DND-41 (cell line): Measurements from ENCODE around the gene ODAM.
A peak's percentile ranks its signal among the peaks of the same experiment; 100 is the strongest.

Experiments used
- ATAC-seq: fragments of 200-7000 bp; cut with Tn5 transposase; 3 replicates; pipeline ENCODE4 v1.9.1; 2021; ENCODE audit warnings: low read depth; ENCODE audit not compliant: insufficient read depth
- DNase-seq: peaks from one replicate; pipeline ENCODE4 v3.0.0-alpha.2; 2020
- H2AFZ ChIP-seq: 2 replicates; pipeline ENCODE4 v1.6.0; 2012; ENCODE audit warnings: low read depth, low read length
- H3K27ac ChIP-seq: 2 replicates; pipeline ENCODE4 v1.5.1; 2012; ENCODE audit warnings: low read length, inconsistent platforms
- H3K27me3 ChIP-seq: fragments of 200-600 bp; sonication (generic); 2 replicates; pipeline ENCODE4 v1.6.0; 2012; ENCODE audit warnings: low read length, mild to moderate bottlenecking, inconsistent platforms; ENCODE audit not compliant: insufficient read depth, poor library complexity
- H3K36me3 ChIP-seq: 2 replicates; pipeline ENCODE4 v1.5.1; 2012; ENCODE audit warnings: low read length, inconsistent platforms; ENCODE audit not compliant: insufficient read depth
- H3K4me1 ChIP-seq: 2 replicates; pipeline ENCODE4 v1.5.1; 2012; ENCODE audit warnings: mild to moderate bottlenecking, low read length; ENCODE audit not compliant: insufficient read depth
- H3K4me2 ChIP-seq: 2 replicates; pipeline ENCODE4 v1.6.0; 2012; ENCODE audit warnings: mild to moderate bottlenecking, moderate library complexity, low read length, inconsistent platforms; ENCODE audit not compliant: insufficient read depth
- H3K4me3 ChIP-seq, 2 experiments: fragments of 200-600 bp in 1 of 2; shearing (Covaris generic) in 1 of 2; 2 replicates each; pipeline ENCODE4 v1.5.1; 2012 to 2016; ENCODE audit warnings: inconsistent platforms in 2 of 2, low read length in 2 of 2, mild to moderate bottlenecking in 2 of 2, low read depth in 1 of 2, moderate library complexity in 1 of 2
- H3K79me2 ChIP-seq: 2 replicates; pipeline ENCODE4 v1.6.0; 2012; ENCODE audit warnings: low read length, inconsistent platforms; ENCODE audit not compliant: insufficient read depth
- H3K9ac ChIP-seq: 2 replicates; pipeline ENCODE4 v1.6.0; 2012; ENCODE audit warnings: low read depth, mild to moderate bottlenecking, inconsistent platforms, low read length, moderate library complexity
- H3K9me3 ChIP-seq: 2 replicates; pipeline ENCODE4 v1.5.1; 2012; ENCODE audit warnings: low read length, moderate library complexity, mild to moderate bottlenecking, inconsistent platforms; ENCODE audit not compliant: insufficient read depth, severe bottlenecking
- H4K20me1 ChIP-seq: 2 replicates; pipeline ENCODE4 v1.6.0; 2012; ENCODE audit warnings: low read length; ENCODE audit not compliant: insufficient read depth
- CTCF ChIP-seq: IDR thresholded peaks from 2 replicates; pipeline ENCODE4 v1.5.1; 2012; ENCODE audit warnings: borderline replicate concordance, low read length, moderate library complexity, mild to moderate bottlenecking; ENCODE audit not compliant: poor library complexity, severe bottlenecking; ENCODE audit errors: extremely low read depth
- EZH2 ChIP-seq: IDR thresholded peaks from 3 replicates; pipeline ENCODE4 v1.6.1; 2012; ENCODE audit warnings: borderline replicate concordance, low read depth, mild to moderate bottlenecking, moderate library complexity, low read length, inconsistent platforms; ENCODE audit not compliant: severe bottlenecking

ODAM gene

GRCh38 chr4:70183168-70183939, 12.2 kb upstream of the ODAM start:
- Histone ChIP-seq H4K20me1 (no peaks in the 10 kb centered on the region), H3K9ac (no peak overlapping the region), H3K36me3 (no peaks in the 10 kb centered on the region), H3K79me2 (no peaks in the 10 kb centered on the region), H3K27me3 (no peaks in the 10 kb centered on the region), H3K27ac (no peak overlapping the region), H3K4me3 (no peak overlapping the region), H3K4me1 (no peaks in the 10 kb centered on the region), H3K9me3 (no peaks in the 10 kb centered on the region), H2AFZ (no peak overlapping the region), H3K4me2 (no peak overlapping the region)
- ATAC-seq = peak; percentile 73
- DNase-seq = peak; percentile 25
- TF ChIP-seq CTCF = peak; percentile 77
- no peak for TF ChIP-seq EZH2

- no peak overlapping the region for H3K4me3 ChIP-seq
- no peak overlapping the region for H3K27ac ChIP-seq
- no peaks in the 10 kb centered on the region for H3K4me1 ChIP-seq
- H3K9me3 ChIP-seq = no peaks in the 10 kb centered on the region
- H3K36me3 ChIP-seq = no peaks in the 10 kb centered on the region
- no peak overlapping the region for H2AFZ ChIP-seq
- no peaks in the 10 kb centered on the region for H3K27me3 ChIP-seq
- DNase-seq (no peak), ATAC-seq (no peak)
- no peaks in the 10 kb centered on the region for H3K79me2 ChIP-seq
- H3K9ac ChIP-seq = no peak overlapping the region
- TF ChIP-seq CTCF = no peak
- H4K20me1 ChIP-seq = no peaks in the 10 kb centered on the region
- no peak overlapping the region for H3K4me2 ChIP-seq
These were observed 11.6 kb upstream of the ODAM start for GRCh38 chr4:70183940-70184246.

GRCh38 chr4:70187216-70187615, 8.3 kb upstream of the ODAM start:
- ATAC-seq (no peak), DNase-seq (no peak)
- no peak overlapping the region for H2AFZ ChIP-seq
- no peak overlapping the region for H3K9ac ChIP-seq
- H3K4me3 ChIP-seq = no peak overlapping the region
- H3K9me3 ChIP-seq = no peaks in the 10 kb centered on the region
- no peaks in the 10 kb centered on the region for H3K36me3 ChIP-seq
- TF ChIP-seq EZH2 (no peak), CTCF (no peak)
- H3K4me2 ChIP-seq = no peak overlapping the region
- H3K4me1 ChIP-seq = no peaks in the 10 kb centered on the region
- H3K79me2 ChIP-seq = no peaks in the 10 kb centered on the region
- H4K20me1 ChIP-seq = no peaks in the 10 kb centered on the region
- peaks cover 6% of the 10 kb centered on the region for H3K27me3 ChIP-seq
- no peak overlapping the region for H3K27ac ChIP-seq

GRCh38 chr4:70190579-70190978, 4.9 kb upstream of the ODAM start:
- H3K4me3 ChIP-seq = no peak overlapping the region
- no peaks in the 10 kb centered on the region for H3K79me2 ChIP-seq
- no peak overlapping the region for H2AFZ ChIP-seq
- peaks cover 6% of the 10 kb centered on the region for H3K27me3 ChIP-seq
- TF ChIP-seq CTCF = no peak
- no peaks in the 10 kb centered on the region for H3K36me3 ChIP-seq
- no peak overlapping the region for H3K4me2 ChIP-seq
- ATAC-seq = no peak
- DNase-seq = no peak
- H3K4me1 ChIP-seq = no peaks in the 10 kb centered on the region
- no peaks in the 10 kb centered on the region for H4K20me1 ChIP-seq
- no peak overlapping the region for H3K27ac ChIP-seq
- no peaks in the 10 kb centered on the region for H3K9me3 ChIP-seq
- no peak overlapping the region for H3K9ac ChIP-seq
